ENCODE measurements around the gene ZIM2.

DNA sequence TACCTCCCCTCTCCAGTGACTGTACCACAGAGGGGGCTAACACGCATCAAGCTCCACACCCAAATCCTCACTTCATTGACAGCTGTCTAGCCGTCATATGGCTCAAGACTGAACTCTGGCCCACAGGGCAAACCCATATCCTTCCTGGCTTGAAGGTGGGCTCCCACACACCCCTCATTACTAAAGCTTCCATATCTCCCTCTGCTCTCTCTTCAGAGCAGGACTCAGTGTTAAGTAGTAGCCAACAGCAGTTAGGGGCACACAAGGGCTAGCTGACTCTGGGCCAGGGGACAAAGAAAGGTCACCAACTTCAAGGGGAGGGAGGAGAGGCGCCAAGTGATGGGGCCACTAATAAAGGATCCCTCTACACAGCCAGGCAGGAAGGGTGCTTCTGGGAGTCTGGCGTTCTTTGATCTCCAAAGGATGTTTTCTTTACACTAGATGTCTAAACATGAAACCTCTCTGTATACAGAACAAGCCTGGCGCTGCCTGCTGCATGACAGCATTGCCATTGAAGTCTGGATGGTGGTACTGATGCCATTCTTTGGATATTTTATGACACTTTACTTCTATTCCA, 8.1 kb downstream of the ZIM2 start:
- TF ChIP-seq, protein P1, sequence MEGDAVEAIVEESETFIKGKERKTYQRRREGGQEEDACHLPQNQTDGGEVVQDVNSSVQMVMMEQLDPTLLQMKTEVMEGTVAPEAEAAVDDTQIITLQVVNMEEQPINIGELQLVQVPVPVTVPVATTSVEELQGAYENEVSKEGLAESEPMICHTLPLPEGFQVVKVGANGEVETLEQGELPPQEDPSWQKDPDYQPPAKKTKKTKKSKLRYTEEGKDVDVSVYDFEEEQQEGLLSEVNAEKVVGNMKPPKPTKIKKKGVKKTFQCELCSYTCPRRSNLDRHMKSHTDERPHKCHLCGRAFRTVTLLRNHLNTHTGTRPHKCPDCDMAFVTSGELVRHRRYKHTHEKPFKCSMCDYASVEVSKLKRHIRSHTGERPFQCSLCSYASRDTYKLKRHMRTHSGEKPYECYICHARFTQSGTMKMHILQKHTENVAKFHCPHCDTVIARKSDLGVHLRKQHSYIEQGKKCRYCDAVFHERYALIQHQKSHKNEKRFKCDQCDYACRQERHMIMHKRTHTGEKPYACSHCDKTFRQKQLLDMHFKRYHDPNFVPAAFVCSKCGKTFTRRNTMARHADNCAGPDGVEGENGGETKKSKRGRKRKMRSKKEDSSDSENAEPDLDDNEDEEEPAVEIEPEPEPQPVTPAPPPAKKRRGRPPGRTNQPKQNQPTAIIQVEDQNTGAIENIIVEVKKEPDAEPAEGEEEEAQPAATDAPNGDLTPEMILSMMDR (IDR thresholded peaks at IDR 0.05) = no peak
- no peak for TF ChIP-seq ZFX (IDR thresholded peaks at IDR 0.05; ENCODE audit: borderline replicate concordance)

Measured in 22Rv1 (cell line).